Suppressor macrophage (primary cell): ENCODE data around the gene KLF6.

Experiments used
- DNase-seq, 4 experiments: peaks; one replicate each; pipeline ENCODE4 v3.0.0-alpha.2; 2020 to 2022

Gene KLF6

GRCh38 chr10:3787816-3788215 is 2.8 kb upstream of the KLF6 start:
- DNase-seq, result no peak

GRCh38 chr10:3787016-3787400 is 2.0 kb upstream of the KLF6 start:
- DNase-seq, result no peak

GRCh38 chr10:3786295-3787015 is 1.4 kb upstream of the KLF6 start:
- peak in 1 of 4 experiments; percentile 12 for DNase-seq

GRCh38 chr10:3785851-3786271 is 852 bp upstream of the KLF6 start:
- DNase-seq, result peak in 2 of 4 experiments; percentile 61 to 69

GRCh38 chr10:3785251-3785850 is 342 bp upstream of the KLF6 start:
- DNase-seq, result peak; percentile 99 to 100 (median 99)

- DNase-seq, result peak; percentile 69 to 83 (median 75)
Measured at GRCh38 chr10:3783682-3784432, 1.2 kb downstream of the KLF6 start.

GRCh38 chr10:3783316-3783681 is 1.7 kb downstream of the KLF6 start:
- DNase-seq, result peak; percentile 64 to 77 (median 72)

- DNase-seq, result peak; percentile 81 to 95 (median 89)
Measured at GRCh38 chr10:3782451-3783315, 2.3 kb downstream of the KLF6 start.

GRCh38 chr10:3782146-3782450 is 2.9 kb downstream of the KLF6 start:
- DNase-seq, result peak in 1 of 4 experiments; percentile 49

- DNase-seq, result peak; percentile 66 to 87 (median 80)
Measured at GRCh38 chr10:3781468-3782145, 3.4 kb downstream of the KLF6 start.

- peak in 1 of 4 experiments; percentile 27 for DNase-seq
Measured at GRCh38 chr10:3780771-3781467, 4.1 kb downstream of the KLF6 start.

GRCh38 chr10:3780021-3780770 is 4.8 kb downstream of the KLF6 start:
- peak; percentile 49 to 69 (median 62) for DNase-seq

GRCh38 chr10:3779158-3779741 is 5.8 kb downstream of the KLF6 start:
- peak in 1 of 4 experiments; percentile 28 for DNase-seq

GRCh38 chr10:3778692-3779157 is 6.3 kb downstream of the KLF6 start:
- peak in 1 of 4 experiments; percentile 22 for DNase-seq

GRCh38 chr10:3777981-3778691 is 6.9 kb downstream of the KLF6 start:
- DNase-seq, result peak in 1 of 4 experiments; percentile 22

- peak; percentile 56 to 80 (median 64) for DNase-seq
Measured at GRCh38 chr10:3776796-3777571, 8.0 kb downstream of the KLF6 start.

- DNase-seq, result peak; percentile 55 to 73 (median 64)
Measured at GRCh38 chr10:3775696-3776551, 9.1 kb downstream of the KLF6 start.
